Caki2 (cell line): ENCODE measurements around the gene MADD. TPM values are rescaled to one million over a fixed set of nuclear protein-coding genes. Genes with fewer than 3 reads are reported as not detected.
"Not testable (repeated sequence)": the region's sequence is repeated elsewhere in the genome, so short reads cannot be mapped to it uniquely, and the experiment has no call there.

Experiments used
- DNase-seq: peaks from one replicate; pipeline ENCODE4 v3.0.0-alpha.2; 2015; ENCODE audit warnings: low read depth
- in situ Hi-C: cut with HindIII; loops from 2 replicates; pipeline ENCODE4 v1.10.0; 2016; ENCODE audit warnings: low sequenced_read_pairs, low pct_unique_long_range_greater_than_20kb, mixed read lengths
- total RNA-seq: library from RNA; depleted of rRNA; stranded (reverse); fragments of >200 nt; shearing (Covaris generic); gene quantifications from 2 replicates; pipeline ENCODE4 v1.2.3, GENCODE V29; 2014; ENCODE audit warnings: low replicate concordance

Gene MADD
- total RNA-seq, 1 experiment from 2014 or later: 3.1 TPM

DNA sequence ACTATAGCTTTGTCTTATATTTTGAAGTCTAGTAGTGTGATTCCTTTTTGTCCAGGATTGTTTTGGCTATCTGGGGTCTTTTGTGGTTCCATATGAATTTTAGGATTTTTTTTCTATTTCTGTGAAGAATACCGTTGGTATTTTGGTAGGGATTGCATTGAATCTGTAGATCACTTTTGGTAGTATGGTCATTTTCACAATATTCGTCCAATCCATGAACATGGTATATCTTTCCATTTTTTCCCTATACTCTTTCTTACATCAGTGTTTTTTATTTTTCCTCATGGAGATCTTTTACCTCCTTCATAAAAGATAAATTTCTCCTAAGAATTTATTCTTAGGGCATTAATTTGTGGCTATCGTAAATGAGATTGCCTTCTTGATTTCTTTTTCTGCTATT lies 29.1 kb downstream of the MADD start:
- in situ Hi-C loops: no loop called here

GRCh38 chr11:47302853-47303252 lies 32.9 kb downstream of the MADD start:
- no peak for DNase-seq
- in situ Hi-C loops: no loop called here

More for the DNA sequence above, 29.1 kb downstream of the MADD start:
- no peak for DNase-seq

DNA sequence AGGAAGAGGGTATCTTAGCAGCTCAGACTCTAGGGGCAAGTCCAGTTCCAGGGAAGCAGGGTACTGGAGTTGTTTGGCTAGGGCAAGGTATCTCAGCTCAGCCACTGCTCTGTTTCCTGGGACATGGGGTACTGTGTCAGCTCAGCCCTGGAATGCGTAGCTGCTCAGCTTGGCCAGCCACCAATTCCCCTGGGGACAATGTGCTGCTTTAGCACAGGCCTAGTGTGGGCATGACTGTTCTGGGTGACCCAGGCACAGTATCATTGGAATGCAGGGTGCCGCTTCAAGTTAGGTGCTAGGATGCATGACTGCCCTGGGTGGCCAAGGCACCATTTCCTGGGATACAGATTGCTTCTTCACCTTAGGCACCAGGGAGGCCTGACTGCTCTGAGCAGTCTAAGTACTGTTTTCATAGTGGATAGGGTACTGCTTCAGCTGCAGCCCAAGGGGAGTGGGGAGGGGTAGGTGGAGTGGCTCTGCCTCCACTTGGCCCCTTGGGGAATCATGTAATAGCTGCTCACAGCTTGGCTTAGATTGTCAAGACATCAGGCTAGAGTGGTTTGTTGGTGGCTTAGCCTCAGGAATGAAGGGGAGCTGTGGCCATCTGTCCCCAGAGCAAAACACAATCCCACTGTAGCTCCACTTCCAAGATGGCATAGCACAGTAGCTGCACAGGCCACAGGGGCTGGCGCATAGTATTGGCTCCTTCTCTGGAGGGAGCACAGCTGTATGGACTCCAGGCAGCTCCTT lies 36.0 kb downstream of the MADD start:
- DNase-seq: no peak

DNA sequence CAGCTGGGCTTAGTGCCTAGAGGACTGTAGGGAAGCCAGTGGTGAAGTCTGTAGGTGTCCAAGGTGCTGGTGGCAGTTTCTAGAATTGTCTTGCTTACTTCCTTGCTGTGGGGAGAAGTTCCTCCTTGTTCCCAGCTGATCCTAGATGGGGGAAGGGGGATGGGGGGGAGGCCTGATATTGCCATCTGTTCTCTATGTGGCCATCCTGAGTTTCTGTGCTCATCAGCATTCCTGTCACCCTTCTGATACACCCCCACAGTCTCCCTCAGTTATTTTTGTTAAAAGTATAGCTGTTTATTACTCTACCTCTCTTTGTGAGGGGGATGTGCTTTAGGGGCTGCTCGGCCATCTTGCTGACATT lies 36.5 kb downstream of the MADD start:
- DNase-seq: no peak
- in situ Hi-C loops: no loop called here

More for the DNA sequence above, 36.0 kb downstream of the MADD start:
- in situ Hi-C loops: no loop called here

DNA sequence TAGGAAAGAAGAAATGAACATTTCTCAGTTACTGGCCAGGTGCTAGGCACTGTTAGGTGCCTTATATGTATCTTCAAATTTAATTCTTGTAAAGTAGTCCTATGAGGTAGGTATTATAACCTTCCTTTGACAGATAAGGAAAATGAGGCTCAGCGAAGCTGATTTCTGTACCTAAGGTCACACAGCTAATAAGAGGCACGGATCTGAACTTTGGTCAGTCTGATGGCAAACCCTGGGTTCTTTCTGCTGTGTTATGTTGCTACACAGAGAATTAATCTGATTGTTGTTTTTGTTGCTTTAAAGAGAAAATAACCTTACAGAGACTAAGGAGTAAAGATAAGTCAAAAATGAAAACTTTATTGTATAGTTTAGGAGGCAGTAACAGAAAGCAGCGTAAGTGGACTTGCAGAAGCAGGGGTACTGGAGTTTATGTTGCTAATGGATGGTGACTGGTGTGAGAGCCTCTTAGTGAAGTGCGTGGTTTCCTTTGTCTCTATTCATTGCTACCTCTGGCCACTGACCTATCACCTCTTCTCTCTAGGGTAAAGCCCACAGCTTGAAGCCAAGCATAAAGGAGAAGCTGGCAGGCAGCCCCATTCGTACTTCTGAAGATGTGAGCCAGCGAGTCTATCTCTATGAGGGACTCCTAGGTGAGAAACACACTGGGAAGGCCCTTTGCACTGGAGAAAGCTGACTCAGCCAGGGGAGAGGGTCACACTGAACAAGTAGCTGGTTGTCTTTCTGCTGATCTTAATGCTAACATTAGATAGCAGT lies 38.3 kb downstream of the MADD start:
- in situ Hi-C loops: no loop called here
- DNase-seq: no peak

DNA sequence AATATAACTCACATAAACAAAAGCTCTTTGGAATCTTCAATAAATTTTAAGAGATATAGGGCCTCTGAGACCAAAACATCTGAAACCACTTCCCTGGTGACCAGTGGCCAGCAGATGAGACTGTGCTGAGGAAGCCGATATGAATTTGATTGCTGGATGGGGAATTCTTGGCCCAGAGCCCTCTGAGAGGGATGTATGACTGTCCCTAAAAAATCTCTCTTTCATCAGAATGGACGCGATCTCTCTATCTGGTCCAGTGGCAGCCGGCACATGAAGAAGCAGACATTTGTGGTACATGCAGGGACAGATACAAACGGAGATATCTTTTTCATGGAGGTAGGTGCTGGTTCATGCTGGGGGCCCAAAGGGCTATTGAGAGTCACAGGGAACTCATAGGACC lies 45.1 kb downstream of the MADD start:
- DNase-seq: no peak
- in situ Hi-C loops: no loop called here

DNA sequence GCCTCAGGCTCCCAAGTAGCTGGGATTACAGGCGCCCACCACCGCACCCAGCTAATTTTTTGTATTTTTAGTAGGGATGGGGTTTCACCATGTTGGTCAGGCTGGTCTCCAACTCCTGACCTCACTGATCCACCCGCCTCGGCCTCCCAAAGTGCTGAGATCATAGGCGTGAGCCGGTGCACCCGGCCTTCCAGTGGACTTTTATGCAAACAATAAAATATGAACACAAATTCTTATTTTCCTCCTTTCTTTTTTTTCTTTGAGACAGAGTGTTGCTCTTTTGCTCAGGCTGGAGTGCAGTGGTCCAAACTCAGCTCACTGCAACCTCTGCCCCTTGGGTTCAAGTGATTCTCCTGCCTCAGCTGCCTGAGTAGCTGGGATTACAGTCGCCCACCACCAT lies 46.6 kb downstream of the MADD start:
- in situ Hi-C loops, DNase-seq: not testable (repeated sequence)

DNA sequence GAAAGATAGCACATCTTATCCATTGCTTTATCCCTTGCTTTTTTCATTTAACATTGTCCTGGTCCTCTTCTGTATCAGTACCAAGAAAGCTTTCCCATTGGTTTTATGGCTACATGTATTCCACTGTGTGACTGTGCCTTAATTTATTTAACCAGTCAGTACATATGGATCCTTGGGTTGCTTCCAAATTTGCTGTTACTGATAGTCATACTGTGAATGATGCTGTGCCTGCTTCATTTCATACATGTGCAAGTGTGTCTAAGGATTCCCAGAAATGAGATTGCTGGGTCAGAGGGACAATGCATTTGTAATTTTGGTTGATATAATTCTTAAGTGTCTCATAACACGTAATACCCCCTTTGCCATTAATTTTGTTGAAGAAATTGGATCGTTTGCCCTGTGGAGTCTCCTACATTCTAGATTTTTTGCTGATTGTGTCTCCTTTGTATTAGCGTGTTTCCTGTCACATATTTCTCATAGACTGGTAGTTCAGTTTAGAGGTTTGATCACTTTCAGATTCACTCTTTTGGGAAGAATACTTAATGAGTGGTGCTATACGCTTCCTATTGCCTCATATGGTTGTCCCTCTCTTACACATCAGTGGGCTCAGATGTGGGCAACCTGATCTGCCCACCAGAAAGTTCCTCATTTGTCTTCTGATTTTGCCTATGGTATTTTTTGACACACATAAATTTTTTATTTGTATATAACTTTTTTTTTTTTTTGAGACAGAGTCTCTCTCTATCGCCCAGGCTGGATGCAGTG lies 47.3 kb downstream of the MADD start:
- in situ Hi-C loops: no loop called here
- no peak for DNase-seq

DNA sequence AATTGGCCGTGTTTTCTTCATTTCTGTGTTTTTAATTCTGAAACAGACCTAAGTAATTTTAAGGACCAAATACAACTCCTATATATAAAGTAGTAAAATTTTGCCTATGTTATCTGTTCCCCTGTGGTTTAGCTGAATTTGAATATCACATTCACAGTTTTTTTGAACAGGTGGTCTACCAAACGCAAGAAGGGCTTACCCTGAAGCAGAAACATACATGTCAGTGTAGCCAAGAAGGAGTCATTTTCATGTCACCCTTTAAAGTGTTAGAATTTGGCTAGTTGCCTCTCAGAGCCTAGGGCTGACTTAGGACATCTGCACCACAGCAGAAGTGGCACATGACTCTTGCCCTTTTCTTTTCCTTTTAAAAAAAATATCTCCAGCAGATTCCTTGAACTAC lies 48.2 kb downstream of the MADD start:
- no peak for DNase-seq
- in situ Hi-C loops: no loop called here

- in situ Hi-C loops: no loop called here
- DNase-seq: no peak
These were observed 54.6 kb downstream of the MADD start for GRCh38 chr11:47324520-47324919.

DNA sequence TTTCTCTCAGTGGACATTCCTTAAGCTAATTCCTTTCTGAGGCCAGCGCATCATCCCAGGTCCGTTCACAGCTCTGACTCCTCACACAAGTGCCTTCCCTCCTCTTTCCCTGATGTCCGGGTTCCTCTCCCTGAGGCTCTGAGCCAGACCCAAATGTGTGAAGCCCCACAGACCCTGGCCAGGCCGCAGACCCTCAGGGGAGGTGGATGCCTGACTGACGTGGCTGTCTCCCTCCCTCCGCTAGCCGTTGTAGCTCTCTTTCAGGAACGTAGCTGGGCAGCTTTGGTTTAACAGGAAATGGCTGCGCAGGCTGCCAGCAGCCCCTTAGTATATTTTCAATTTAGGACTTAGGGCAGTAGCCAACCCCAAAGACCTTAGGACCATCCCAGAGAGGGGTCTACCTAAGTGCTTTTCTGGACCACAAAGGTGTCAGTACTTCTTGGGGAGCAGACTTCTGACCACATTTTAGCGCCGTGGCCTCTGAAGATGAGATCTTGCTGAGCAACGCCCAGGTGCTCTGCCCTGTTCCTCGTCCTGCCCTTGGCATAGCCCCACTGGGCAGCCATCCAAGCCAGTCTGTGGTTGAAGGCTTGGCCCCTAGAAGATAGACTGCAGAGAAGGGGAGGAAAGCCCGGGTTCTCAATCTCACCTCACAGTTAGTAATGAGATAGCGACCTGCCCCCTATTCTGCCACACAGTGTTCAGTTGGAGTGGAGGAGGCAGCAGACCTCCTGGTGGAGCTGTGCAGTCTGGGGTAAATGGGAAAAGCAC lies 55.5 kb downstream of the MADD start:
- in situ Hi-C loops: no loop called here
- no peak for DNase-seq

DNA sequence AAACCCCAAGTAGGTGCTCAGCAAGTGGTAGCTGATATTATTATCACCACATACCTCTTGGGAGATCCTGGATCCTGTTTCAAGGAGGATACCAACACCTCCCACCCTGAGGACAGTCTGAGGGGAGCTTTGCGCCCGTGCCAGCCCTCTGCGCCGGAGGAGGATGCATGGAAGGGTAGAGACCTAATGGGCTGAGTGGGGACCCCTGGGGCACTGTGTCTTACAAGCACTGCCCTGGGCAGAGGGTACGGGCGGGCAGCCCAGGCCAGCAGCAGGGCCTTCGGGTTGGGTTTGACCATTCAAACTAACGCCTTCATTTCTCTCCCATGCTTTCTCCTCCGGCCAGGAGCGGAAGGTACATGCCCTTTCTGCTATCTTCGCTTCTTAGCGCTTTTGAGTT lies 56.3 kb downstream of the MADD start:
- in situ Hi-C loops: no loop called here
- DNase-seq: no peak

DNA sequence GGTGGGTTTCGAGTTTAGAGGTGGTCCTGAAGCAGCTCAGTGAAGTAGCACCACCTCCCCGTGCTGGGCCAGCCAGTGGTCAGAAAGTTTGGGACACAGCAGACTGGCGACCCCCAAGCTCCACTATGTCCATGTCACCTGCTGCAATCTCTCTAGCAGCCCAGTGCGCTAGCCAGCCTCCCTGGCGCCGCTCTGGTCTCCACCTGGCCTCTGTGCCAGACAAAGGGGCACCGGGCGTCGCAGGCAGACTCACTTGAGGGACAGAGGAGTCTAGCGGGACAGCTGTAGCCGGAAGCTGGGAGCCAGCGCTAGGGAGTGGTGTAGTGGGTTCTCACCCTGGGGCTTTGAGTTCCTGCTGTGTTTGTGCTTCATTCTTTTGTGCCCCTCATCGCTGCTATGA lies 57.1 kb downstream of the MADD start:
- DNase-seq: no peak
- in situ Hi-C loops: no loop called here

DNA sequence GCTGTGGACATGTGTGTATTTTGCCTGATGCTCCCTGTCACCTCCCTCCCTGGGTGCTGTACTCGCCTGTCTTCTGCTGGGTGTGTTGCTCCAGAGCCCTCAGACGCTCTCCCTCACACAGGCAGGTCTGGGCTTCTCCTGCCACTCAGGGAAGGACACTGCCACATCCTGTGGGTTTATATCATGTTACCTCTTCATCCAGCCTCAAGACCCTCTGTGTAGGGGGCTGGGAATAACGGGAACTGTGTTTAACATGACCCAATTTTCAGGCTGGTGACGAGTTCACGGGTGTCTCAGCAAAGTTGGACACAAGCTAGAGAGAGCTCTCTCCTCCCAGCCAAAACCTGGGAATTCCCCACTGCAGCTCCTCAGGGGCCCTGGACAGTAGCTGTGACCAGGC lies 58.0 kb downstream of the MADD start:
- DNase-seq: no peak
- in situ Hi-C loops: no loop called here

DNA sequence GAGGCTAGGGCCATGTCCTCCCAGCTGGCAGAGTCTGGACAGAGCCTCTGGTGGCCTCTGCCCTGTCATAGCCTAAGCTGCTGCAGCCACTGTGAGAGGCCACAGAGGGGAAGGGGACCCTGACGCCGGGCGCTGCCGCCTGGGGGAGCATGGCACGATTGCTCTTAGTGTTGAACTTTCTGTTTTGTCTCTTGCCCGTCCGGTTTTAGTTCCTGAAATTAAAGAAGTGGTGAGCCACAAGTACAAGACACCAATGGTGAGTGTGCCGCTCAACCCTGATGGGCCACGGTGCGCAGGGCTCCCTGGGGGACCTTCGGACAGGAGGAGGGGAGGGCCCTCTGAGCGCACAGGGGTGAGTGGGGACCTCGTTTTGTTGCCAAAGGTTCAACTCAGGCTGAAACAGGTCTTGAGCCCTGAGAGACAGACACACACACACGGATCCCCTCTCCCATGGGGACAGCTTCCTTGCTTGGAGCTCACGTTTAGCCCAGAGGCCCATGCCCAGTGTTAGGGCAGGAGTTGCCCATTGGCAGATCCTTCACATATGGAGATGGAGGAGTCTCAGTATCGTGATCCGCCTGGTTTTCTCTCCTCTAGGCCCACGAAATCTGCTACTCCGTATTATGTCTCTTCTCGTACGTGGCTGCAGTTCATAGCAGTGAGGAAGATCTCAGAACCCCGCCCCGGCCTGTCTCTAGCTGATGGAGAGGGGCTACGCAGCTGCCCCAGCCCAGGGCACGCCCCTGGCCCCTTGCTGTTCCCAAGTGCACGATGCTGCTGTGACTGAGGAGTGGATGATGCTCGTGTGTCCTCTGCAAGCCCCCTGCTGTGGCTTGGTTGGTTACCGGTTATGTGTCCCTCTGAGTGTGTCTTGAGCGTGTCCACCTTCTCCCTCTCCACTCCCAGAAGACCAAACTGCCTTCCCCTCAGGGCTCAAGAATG lies 58.8 kb downstream of the MADD start:
- in situ Hi-C loops: no loop called here
- DNase-seq: no peak

DNA sequence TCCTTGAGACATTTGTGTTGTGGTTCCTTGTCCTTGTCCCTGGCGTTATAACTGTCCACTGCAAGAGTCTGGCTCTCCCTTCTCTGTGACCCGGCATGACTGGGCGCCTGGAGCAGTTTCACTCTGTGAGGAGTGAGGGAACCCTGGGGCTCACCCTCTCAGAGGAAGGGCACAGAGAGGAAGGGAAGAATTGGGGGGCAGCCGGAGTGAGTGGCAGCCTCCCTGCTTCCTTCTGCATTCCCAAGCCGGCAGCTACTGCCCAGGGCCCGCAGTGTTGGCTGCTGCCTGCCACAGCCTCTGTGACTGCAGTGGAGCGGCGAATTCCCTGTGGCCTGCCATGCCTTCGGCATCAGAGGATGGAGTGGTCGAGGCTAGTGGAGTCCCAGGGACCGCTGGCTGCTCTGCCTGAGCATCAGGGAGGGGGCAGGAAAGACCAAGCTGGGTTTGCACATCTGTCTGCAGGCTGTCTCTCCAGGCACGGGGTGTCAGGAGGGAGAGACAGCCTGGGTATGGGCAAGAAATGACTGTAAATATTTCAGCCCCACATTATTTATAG lies 59.6 kb downstream of the MADD start:
- DNase-seq: no peak
- in situ Hi-C loops: no loop called here
